Activated CD8-positive, alpha-beta memory T cell treated with anti-CD3 and anti-CD28 coated beads, Interleukin-2, amount 50 U/mL, for 48 hours (primary cell): ENCODE data around the gene SLAMF9.
"Not testable (repeated sequence)": the region's sequence is repeated elsewhere in the genome, so short reads cannot be mapped to it uniquely, and the experiment has no call there.

ENCODE experiments used
- DNase-seq: peaks from one replicate; pipeline ENCODE4 v3.0.0-alpha.2; 2020

Gene SLAMF9

DNA sequence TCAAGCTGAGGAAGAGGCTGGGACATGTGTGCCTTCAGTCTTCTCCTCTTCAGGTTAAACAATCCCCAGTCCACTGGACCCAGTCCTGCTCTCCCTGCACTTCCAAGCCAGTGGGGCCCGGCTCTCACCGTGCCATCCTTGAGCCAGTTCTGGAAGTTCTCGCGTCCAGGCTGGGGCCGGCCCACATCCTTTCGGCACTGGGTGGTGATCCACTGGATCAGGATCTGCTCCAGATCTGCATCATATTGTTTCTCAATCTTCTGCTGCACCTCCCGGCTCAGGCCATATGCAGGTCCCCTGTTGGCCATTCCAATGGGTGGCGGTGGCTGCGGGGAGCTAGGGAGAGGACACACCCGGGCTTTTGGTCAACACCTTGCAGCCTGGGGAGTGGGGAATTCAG lies 33.8 kb downstream of the SLAMF9 start:
- no peak for DNase-seq

DNA sequence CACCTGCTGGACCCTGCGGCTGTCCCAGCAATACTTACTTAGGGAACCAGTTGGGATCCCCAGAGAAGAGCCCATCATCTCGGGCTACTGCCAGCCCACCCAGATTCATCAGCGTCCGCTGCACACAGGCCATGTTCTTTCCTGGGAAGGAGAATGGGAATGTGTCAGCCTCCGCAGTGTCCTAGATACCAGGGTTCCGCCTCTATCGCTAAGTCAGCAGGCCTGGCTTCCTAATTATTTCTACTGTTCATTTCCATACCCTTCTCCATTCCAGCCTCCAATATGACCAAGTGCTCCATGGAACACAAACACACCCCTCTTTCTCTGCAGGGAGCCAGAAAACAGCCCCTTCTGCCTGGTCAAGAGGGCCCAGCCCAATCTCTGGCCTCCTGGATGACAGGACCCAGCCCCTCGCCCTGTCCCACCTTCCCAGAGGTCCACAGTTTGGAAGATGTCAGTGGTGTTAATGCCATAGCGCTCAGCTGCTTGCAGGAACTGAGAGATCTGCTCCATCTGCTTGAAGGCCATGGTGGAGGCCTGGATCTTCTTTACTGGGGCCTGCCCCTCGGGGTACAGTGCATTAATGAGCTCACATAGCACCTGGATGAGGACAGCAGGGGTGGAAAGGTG lies 34.7 kb downstream of the SLAMF9 start:
- DNase-seq, result no peak

DNA sequence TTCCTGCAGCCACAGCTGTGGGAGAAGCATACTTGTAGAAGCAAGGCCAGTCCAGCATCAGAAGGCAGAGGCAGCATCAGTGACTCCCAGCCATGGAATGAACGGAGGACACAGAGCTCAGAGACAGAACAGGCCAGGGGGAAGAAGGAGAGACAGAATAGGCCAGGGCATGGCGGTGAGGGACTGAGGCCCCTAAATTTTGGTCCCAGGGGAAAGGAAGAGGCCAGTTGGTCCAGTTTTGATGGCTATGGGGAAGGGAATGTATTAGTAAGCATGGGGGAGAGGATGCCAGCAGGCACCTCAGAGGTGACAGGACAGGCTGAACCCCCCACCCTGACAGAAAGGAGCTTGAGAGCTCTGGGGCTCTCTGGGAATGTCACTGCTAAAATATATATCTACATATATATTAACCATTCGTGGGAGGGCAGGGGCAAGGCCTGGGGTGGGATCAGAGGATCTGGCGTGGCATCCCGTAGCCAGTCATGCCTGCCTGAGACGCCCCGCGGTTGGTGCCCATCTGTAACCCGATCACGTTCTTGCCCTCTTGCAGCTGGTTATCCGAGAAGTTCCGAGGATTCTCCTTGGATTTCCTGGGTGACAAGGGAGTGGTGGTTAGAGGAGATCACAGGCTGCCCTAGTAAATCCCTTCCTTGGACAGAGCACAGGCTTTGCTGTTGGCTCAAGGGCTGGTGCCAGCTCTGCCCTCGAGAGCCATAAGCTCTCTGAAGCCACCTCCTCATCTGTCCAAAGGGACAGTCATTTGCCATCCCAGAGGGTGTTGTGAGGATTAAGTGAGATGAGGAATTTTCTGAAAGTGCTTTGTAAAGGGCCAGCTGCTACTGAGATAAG lies 35.5 kb downstream of the SLAMF9 start:
- DNase-seq, result no peak

DNA sequence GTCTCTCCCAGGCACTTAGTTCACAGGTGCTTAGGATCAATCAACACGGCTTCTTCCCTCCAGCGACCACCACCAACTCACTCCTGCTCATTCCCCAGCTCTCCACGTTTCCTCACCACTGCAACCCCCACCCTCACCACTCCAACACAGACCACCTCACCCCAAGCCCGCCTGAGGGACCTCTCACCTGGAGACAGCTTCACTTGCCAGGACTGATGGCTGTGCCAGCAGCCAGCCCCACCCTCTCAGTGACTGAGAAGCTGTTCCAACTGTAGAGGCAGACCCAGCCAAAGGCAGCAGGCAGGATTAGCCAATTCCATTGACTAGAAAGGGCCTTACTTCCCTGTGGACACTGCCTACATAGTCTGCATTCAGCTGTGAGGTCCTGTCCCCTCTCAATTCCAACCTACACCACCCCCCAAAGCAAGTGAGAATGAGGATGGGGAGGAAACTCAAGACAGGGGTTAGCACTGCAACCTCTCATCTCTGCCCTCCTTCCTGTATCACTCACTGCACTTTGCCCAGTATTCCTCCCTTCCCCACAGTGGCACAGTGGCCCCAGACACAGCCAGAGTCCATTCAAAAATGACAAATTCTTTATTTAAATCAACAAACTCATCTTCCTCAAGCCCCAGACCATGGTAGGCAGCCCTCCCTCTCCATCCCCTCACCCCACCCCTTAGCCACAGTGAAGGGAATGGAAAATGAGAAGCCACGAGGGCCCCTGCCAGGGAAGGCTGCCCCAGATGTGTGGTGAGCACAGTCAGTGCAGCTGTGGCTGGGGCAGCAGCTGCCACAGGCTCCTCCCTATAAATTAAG lies 36.3 kb downstream of the SLAMF9 start:
- DNase-seq, result no peak

DNA sequence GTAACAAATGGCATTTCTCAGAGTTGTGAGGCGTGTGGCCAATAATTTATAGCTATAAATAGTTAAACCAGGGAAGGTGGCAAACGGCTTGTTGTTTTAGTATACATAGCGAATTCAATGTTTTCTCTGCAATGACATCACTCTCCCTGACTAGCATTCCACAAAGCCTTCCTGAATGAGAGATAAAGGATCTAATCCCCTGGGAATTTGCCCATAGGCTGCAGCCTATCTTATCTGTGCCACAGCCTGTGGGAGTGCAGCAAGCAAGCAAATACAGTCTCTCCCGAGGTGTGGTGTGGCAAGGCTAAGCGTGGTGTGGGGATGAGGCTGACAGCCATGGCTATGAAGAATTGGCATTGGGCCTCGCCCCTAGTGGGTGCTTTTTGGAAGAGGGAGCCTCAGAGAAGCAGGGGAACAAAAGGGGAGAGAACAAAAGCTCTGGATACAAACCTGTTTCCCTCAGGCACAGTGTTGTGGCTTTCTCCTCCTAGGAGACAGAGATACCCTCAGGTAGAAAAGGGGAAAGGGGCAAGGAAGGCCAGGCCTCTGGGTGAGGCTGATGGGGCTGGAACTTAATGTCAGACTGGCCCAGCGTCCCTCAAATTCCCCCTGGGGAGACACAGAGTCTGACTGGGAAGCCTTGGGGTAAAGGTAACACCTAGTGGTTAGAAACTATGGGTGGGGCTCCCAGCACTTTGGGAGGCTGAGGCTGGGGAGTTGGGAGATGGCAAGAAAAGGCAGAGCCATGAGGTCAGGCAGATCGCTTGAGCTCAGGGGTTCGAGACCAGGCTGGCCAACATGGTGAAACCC lies 37.6 kb downstream of the SLAMF9 start:
- DNase-seq, result no peak

DNA sequence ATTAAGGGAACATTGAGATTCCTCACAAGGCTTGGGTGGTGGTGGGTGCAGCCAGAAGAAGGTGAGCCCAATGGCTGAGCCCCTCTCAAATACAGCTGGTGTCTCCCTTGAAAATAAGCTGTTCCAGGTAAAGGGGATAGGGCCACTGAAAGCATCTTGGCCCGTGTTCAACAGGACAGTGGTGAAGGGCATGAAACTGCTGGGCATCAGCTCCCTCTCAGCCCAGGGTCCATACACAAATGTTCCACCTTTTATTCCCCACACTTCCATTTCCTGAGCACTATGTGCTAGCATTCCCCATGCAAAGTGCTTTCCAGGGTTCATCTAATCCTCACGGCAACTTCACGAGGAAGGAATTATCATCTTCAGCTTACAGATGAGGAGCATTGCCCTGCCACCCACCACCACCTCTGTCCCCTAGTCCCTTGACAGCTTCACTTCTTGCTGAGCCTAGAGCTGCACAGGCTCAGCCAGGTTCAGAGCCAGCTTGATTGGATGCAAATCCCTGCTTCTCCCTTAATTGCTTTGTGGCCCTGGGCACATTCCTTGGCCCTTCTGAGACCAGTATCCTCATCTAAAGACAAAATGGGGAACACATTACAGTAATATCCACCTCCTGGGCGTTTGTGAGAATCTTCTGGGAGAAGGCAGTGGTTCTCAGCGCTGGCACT lies 38.3 kb downstream of the SLAMF9 start:
- DNase-seq, result no peak

DNA sequence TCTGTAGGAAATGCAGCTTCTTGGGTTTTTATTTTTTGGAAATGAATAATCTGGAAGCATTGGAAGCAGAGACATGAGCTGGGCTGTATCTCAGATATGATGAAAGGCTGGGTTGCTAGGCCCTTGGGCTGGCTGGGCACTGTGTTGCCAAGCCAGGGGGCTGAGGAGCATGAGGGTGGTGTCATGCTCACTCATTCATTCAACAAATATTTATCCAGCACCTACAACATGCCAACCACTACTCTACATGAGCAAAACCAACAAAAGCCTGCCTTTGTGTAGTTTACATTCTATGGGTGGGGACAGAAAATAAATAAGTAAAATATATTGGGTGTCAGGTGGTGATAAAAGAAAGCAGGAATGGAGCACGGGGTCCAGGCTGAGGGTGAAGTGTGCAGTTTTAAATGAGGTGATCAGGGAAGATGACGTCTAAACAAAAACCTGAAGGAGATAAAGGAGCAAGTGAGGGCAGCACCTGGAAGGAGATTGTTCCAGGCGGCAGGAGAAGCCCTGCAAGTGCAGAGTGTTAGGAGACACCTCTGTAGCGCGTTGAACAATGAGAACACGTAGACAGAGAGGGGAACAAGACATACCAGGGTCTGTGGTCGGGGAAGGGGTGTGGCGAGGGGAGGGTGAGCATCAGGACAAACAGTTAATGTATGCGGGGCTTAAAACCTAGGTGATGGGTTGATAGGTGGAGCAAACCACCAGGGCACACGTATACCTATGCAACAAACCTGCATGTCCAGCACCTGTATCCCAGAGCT lies 39.6 kb downstream of the SLAMF9 start:
- no peak for DNase-seq

DNA sequence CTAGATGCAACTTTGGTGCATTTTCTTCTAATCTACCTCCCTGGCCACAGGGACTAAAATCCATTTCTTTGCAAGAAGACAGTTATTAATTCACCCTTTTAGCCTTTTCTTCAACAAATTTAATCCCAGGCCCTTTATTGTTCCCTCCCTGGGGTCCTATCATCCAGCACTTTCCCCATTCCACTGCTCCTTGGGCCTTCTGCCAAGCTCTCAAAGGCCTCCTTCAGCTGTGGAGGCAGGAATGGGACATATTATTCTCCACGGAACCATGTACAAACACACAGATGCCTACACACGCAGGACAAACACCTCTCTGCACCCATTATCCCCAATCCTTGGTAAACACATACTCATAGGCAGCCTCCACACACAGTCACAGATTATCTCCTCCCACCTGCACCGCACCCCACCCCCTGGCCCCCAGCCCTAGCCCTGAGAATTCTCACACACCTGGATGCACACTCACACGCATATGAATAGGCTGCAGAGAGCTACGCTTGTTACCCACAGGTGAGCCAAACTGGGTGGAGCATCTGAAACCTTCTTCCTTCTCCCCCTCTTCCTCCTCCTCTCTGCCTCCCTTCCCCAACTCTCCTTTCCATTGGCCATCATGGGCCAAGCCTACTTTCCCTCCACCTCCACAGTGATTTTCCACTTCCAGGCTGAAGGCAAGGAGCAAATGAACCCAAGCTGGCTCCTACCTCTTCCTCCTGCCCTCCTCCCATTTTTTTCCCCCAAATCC lies 40.4 kb downstream of the SLAMF9 start:
- DNase-seq, result no peak

DNA sequence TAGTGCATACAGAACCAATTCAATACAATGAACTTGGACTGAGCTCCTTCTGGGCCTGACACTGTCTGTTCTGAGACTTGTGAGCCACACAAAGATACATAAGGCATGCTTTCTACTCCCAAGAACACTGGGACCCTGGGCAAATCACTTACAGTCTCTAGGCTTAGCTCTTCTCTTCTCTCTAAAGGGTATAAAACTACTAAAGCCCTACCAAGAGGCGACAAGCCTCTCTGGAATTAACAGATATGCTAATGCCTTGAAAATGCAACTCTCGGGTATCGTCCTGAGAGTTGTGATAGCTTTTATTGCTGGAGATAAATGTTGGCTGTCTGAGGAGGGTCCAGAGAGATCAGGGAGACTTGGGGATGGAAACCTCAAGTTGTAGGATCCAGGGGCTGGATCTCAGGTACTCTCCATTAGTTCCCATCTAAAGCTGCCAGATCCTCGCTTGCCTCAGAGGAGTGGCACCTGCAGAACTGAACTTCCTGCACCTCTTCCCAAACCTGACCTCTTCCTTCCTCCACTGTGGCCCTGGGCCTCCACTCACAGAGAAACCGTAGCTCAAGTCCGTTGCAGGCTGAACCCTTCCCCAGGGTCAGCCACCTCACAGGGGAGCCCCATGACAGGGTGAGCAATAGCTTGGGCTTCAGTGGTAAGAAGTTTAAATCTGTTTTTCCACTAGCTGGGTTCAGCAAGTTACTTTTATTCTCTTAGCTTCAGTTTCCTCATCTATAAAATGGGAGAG lies 42.5 kb downstream of the SLAMF9 start:
- DNase-seq, result no peak

DNA sequence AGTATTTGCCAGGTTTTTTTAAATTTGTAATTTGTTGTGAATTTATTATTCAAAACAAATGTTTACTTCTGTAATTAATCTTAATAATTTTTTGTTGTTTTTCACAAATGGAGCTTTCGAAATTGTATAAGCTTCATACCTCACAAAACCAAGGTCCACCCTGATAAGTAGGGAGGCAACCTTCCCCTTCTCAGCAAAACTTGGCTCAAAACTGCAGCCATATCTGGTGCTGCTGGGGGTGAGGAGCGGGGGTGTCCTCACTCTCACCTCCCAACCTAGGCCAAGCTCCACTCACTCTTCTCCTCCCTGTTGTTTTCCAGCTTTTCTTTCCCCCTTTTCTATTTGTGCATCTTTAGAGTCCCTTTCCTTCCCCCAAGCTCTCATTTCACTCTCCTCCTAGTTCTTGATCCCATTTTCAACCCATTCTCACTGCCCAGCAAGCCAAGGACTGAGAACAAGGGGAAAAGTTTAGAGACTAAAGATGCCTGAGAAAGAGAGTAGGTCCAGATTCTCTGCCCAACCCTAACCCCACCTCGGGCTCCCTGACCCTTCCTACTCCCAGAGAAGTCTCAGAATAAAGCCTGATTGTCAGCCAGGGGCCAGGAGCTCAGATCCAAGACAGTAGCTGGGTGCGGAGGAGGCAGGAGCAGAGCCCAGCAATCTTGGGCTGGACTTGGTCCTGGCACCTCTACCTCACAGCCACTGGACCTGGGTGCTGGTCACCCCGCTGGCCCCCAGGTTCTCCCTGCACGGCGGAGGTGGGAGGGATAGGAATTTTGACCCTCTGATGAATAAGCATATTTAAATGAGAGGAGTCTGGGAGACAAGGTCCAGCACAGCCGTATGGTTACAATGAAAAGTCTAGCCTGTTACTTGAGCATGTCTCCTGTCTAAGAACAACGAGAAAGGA lies 45.8 kb downstream of the SLAMF9 start:
- DNase-seq, result no peak

DNA sequence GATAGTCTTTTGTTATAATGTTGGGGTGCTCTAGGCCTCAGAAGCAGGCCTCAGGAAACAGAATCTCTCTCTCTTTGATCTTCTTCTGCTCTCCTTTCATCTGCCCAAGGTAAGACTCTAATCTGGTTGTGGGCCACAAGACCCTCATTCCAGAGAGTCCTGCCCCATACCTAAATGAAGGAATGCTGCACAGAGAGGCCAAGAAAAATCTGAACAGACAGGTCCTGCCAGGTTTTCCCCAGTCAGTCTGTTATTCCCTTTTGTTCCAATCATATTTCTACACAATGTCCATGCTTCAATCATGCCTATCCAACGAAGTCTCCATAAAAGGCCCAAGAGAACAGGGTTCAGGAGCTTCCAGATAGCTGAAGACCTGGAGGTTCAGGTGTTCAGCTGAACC lies 47.1 kb downstream of the SLAMF9 start:
- DNase-seq, result no peak

DNA sequence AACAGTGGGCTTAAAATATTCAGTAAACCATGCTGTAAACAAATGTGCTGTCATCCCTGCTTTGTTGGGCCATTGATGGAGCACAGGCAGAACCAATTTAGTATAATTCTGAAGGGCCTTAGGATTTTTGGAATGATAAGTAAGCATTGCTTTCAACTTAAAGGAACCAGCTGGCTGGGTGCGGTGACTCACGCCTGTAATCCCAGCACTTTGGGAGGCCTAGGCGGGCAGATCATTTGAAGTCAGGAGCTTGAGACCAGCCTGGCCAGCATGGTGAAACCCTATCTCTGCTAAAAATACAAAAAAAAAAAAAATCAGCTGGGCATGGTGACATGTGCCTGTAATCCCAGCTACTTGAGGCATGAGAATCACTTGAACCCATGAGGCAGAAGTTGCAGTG lies 50.0 kb downstream of the SLAMF9 start:
- not testable (repeated sequence) for DNase-seq

DNA sequence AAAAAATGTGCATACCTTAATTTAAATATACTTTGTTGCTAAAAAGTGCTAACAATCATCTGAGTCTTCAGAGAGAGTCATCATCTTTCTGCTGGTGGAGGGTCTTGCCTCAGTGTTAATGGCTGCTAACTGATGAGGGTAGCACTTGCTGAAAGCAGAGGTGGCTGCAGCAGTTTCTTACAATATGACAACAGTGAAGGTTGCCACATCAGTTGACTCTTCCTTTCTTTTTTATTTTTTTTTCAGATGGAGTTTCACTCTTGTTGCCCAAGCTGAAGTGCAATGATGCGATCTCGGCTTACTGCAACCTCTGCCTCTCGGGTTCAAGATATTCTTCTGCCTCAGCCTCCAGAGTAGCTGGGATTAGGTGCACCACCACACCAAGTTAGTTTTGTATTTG lies 51.5 kb downstream of the SLAMF9 start:
- no peak for DNase-seq
